Measurements from ENCODE around the gene ROR1.

GRCh38 chr1:64043288-64043687 lies 269.5 kb downstream of the ROR1 start:
- no peak for TF ChIP-seq REST (IDR thresholded peaks at IDR 0.05; ENCODE audit: low read depth)
- TF ChIP-seq CTCF (IDR thresholded peaks at IDR 0.05 in 2 of 3, conservative IDR thresholded peaks at IDR 0.05 in 1 of 3; ENCODE audit: borderline replicate concordance in 1 of 3, insufficient read depth in 1 of 3, low read depth in 2 of 3, low read length in 2 of 3): no peak
- TF ChIP-seq YY1 (IDR thresholded peaks at IDR 0.05; ENCODE audit: extremely low read depth, insufficient replicate concordance, low read depth, low read length): no peak
- TF ChIP-seq EZH2 (IDR thresholded peaks at IDR 0.05): no peak
- no peak for TF ChIP-seq EGR1 (IDR thresholded peaks at IDR 0.05; ENCODE audit: low read depth)
- TF ChIP-seq TCF7L2 (IDR thresholded peaks at IDR 0.05; ENCODE audit: borderline replicate concordance, extremely low read depth, insufficient read depth, insufficient read length): no peak
- no peak for TF ChIP-seq ELF1 (IDR thresholded peaks at IDR 0.05; ENCODE audit: borderline replicate concordance, low read depth)
- TF ChIP-seq MAX (IDR thresholded peaks at IDR 0.05): no peak
- TF ChIP-seq RAD21 (IDR thresholded peaks at IDR 0.05; ENCODE audit: low read depth): no peak
- no peak for TF ChIP-seq ATF3 (IDR thresholded peaks at IDR 0.05)
- TF ChIP-seq POLR2AphosphoS5 (IDR thresholded peaks at IDR 0.05; ENCODE audit: low read depth, low read length): no peak
- TF ChIP-seq POLR2A (IDR thresholded peaks at IDR 0.05; ENCODE audit: borderline replicate concordance, extremely low read depth, insufficient read depth, insufficient read length): no peak
- no peak for TF ChIP-seq ZFX (IDR thresholded peaks at IDR 0.05)

Measured in HCT116 (cell line).